Lung microvascular endothelial cell (primary cell): ENCODE measurements around the gene PLIN3. TPM values are rescaled to one million over a fixed set of nuclear protein-coding genes. Genes with fewer than 3 reads are reported as not detected.
"Not testable (repeated sequence)": the region's sequence is repeated elsewhere in the genome, so short reads cannot be mapped to it uniquely, and the experiment has no call there.

Experiments
- DNase-seq, 2 donors: peaks; one replicate each; pipeline versions ENCODE4 v3.0.0 to v3.0.0-alpha.2; 2010; ENCODE audit warnings: low read depth in 2 of 2
- total RNA-seq: library from RNA; depleted of rRNA; stranded (reverse); fragments of >200 nt; gene quantifications from 2 replicates; pipeline ENCODE4 v1.2.1, GENCODE V29; 2014

PLIN3 gene
- total RNA-seq, 1 donor from 2014 or later = 44.0 TPM

DNA sequence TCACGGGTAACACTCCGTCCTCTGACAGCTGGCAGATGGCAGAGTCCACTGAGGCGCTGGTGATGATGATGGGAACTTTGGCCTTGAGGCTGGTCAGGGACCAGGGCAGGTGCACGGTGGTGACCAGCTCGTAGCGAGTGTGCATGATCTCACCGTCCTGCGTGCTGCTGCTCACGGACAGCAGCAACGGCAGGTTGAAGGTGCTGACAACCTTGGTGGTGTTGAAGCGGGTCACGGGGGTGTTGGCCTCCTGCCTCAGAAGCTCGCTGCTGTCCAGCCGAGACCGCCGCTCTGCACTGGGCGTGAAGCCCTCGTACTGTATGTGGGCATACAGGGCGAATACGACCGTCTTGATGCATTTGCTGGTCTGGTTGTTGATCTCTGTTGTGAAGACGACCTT is 23.6 kb upstream of the PLIN3 start:
- DNase-seq = no peak

DNA sequence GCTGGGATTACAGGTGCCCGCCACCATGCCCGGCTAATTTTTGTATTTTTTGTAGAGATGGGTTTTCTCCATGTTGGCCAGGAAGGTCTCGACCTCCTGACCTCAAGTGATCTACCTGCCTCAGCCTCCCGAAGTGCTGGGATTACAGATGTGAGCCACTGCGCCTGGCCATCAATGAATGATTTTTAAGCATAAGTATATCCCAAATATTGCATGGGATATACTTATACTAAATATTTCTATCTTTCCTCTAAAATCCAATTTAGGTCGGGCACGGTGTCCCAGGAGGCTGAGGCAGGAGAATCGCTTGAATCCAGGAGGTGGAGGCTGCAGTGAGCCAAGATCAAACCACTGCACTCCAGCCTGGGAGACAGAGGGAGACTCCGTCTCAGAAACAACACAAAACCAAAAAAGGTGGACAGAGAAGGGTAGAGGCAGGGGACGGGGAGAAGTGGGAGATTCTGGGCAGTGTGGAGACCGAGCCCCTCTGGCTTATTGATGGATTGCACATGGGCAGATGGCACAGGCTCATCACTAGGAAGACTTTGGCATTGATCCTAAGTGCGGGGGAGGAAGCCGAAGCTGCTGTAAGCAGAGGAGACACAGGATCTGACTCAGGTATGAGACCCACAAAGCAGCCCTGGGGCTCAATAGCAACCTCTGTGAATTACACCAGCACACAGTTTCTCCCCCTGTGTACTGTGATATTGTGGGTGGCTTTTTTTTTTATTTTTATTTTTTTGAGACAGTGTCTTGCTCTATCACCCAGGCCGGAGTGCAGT is 21.8 kb upstream of the PLIN3 start:
- peak in 1 of 2 donors; percentile 35 for DNase-seq

DNA sequence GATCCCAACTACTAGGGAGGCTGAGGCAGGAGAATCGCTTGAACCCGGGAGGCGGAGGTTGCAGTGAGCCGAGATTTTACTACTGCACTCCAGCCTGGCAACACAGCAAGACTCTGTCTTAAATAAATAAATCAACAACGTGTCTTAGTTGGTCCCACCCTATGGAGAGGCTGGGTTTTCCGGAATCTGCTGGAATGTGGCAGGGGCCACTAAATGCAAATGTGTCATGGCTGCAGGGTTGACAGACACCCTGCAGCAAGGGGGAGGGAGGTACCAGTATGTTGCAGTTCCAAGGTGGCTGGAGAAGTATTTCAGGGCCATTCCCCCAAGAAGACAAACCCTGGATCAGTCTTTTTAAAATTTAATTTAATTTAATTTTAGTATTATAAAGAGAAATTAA is 20.3 kb upstream of the PLIN3 start:
- DNase-seq = not testable (repeated sequence)

DNA sequence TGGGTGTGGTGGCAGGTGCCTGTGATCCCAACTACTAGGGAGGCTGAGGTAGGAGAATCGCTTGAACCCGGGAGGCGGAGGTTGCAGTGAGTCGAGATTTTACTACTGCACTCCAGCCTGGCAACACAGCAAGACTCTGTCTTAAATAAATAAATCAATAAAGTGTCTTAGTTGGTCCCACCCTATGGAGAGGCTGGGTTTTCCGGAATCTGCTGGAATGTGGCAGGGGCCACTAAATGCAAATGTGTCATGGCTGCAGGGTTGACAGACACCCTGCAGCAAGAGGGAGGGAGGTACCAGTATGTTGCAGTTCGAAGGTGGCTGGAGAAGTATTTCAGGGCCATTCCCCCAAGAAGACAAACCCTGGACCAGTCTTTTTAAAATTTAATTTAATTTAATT is 17.5 kb upstream of the PLIN3 start:
- not testable (repeated sequence) for DNase-seq

DNA sequence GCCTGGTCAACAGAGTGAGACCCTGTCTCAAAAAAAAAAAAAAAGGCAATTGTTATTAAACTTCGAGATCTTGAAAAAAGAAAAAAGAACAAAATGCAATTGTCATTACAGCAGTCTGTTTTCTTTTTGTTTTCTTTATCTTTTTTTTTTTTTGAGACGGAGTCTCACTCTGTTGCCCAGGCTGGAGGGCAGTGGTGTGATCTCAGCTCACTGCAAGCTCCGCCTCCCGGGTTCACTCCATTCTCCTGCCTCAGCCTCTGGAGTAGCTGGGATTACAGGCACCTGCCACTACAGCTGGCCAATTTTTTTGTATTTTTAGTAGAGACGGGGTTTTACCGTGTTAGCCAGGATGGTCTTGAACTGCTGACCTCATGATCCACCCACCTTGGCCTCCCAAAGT is 15.4 kb upstream of the PLIN3 start:
- not testable (repeated sequence) for DNase-seq

DNA sequence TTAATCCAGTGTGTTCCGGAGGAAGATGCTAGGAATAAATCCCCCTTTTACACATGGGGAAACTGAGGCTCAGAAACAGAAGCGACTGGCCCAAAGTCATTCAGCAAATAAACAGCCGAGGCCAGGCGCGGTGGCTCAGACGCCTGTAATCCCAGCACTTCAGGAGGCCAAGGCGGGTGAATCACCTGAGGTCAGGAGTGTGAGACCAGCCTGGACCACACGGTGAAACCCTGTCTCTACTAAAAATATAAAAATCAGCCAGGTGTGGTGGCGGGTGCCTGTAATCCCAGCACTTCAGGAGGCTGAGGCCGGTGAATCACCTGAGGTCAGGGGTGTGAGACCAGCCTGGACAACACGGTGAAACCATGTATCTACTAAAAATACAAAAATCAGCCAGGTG is 11.6 kb upstream of the PLIN3 start:
- DNase-seq = no peak

DNA sequence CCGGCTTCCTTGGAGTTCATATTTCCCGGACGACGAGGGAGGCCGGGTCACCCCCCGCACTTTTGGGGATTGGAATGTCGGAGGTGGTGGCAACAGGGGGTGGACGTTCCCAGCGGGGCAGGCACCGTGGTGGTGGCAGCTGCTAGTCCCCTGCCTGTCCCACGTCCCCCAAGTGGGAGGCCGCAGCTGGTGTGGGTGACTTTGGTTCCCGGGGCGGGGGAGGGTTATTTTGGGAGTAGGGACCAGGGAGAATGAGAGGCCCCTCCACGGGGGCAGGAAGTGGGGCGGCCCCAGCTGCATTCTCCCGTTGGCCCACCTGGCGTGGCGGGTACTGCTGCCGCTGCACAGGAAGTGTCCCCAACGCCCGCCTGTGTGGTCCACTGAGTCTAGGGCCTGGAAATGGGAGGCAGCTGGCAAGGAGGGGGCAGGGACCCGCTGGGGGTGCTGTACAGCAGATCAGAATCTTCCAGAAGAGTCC is 11.1 kb upstream of the PLIN3 start:
- no peak for DNase-seq

DNA sequence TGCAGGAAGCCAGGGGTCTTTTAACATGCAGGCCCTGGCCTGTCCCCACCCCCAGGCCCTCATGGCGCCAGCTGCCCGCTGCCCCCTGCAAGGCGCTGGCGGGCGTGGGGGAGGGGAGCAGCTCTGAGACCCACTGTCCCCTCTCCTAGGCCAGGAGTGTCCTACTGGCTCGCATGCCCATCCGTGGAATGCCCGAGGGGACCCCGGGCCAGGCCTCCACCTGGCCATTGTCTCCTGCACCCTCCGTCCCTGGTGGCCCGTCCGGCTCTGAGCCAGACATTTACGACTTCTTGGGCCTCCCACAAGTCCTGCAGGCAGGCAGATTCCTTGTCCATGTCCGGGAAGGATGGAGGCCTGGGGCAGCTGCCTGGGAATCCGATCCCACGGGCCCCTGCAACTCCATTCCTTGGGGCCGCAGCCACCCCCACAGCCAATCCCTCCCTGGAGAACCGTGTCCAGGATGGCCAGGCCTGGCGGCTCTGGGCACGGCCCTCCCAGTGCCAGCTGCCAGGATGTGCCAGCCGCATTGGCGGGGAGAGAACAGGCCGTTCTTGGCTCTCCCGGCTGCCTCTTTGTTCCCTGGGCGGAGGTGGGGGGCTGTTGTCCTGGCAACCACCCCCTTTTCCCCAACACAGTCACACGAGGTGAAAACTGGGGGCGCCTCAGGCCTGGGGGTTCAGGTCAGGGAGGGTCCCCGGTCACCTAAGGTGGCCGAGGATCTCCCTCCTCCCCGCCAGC is 10.5 kb upstream of the PLIN3 start:
- no peak for DNase-seq

DNA sequence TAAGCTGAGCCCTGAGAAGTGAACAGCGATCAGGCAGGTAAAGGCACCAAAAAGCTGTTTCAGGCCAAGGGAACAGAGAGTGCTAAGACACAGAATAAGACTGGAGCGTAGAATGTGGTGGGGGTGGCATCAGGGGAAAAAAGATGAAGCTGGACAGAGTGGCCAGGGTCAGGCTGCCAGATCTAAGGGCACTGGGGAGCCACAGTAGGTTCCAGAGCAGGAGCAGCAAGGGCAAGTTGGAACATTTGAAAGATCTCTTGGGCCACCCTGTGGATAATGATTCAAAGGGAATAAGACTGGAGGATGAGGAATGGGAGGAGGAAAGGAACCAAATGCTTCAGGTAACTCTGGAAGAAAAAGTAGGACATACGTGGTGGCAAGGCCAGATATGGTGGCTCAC is 6.5 kb upstream of the PLIN3 start:
- no peak for DNase-seq

DNA sequence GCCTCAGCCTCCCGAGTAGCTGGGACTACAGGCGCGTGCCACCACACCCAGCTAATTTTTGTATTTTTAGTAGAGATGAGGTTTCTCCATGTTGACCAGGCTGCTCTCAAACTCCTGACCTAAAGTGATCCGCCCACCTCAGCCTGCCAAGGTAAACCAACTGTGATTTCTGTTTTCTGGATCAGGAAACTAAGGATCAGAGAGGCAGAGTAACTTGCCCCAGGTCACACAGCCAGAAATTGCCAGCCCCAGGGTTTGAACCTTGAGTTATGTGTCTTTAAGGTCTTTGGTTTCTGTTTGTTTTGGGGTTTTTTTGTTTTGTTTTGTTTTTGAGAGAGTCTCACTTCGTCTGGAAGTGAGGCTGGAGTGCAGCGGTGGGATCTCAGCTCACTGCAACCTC is 4.2 kb upstream of the PLIN3 start:
- no peak for DNase-seq

DNA sequence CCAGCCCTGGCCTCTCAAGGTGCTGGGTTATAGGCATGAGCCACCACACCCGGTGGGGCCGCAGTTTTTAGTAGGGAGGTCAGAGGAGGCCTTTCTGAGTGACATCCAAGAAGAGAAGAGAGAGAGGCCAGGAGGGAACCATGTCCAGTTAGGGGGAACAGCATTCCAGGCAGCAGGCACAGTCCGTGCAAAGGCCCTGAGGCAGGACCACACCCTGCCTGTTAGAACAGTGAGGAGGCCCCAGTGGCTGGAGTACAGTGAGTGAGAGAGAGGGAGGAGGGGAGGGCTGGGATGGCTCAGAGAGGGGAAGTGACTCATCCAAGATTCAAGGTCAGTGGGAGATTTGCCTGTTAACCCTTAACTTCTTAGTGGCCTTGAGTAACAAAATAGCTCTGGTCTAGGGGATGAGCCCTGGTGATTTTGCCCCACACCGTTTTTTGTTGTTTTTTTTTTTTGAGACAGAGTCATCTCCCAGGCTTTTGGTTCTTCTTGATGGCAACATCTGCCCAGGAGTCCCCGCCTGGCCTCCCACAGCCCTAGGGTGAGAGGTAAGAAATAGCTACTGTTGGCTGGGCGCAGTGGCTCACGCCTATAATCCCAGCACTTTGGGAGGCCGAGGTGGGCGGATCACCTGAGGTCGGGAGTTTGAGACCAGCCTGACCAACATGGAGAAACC is 2.7 kb upstream of the PLIN3 start:
- DNase-seq = peak; percentile 56 to 82

DNA sequence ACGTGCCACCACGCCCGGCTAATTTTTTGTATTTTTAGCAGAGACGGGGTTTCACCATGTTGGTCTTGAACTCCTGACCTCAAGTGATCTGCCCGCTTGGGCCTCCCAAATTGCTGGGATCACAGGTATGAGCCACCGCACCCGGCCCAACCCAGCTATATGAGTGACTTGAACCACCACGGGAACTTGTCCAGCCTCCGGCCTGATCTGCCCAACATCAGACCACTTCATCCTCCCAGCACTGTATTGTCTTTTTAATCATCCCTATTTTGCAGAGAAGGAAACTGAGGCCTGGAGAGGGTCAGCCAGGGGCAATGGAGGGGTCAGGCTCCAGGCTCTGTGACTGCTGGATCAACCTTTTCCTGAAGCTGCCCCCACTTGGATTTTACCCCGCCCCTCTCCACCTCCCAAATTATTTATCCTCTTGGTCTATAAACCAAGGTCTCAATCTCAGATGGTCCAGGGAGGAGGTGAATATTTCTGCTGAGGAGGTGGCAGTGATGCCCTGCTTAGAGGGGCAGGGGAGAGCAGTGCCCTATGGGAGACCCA is 893 bp upstream of the PLIN3 start:
- DNase-seq = no peak

DNA sequence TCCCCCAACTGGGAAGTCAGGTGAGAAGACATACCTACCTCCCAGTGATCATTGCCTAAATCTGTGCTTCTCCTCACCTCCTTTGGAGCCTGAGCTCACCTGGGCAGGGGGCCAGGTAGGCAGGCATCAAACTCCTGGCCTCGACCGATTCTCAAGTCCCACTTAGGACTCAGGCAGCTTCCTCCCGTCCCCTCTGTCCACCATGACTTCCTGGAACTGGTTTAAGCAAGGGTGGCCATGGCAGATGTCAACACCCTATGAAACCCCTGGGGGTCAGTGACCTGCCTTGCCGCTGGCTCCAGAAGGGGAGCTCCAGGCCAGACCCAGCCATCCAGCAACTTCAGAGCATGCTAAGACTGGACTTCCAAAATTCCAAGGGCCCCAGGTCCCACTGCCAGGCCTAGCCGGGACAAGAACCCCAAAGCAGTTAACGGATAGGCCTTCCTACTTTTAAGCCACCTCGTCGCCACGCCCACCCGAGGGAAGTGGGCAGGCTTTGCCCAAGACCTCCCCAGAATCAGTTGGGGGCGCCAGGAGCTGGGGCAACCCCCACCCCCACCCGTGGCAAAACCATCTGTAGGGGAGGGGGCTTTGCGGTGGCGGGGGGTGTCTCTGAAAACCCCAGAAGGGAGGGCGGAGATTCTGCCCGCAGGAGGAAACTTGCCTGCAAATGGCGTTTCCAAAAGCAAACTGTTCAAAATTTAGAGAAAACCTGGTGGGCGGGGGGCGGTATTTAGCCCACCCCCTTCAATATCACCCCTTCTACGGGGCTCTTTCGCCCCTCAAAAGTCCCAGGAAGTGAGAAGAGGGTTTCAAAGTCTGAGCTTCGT is 657 bp downstream of the PLIN3 start:
- peak; percentile 48 to 55 for DNase-seq

DNA sequence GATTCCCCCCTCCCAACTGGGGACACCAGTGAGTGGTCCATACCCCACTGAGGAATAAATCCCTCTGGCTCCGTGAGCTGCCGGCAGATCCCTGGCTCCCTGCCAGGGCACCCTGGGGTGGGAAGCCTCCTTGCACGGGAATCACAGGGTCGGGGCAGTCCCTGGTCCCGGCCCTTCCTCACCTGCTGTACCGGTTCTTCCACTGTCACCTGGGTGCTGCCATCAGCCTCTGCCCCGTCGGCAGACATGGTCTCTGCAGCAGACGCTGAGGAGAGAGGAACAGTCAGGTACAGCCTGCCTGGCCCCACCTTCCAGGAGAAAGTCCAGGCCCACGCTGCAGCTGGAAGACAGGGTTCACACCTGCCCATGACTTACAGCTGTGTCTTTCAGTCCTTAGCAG is 6.3 kb downstream of the PLIN3 start:
- no peak for DNase-seq

DNA sequence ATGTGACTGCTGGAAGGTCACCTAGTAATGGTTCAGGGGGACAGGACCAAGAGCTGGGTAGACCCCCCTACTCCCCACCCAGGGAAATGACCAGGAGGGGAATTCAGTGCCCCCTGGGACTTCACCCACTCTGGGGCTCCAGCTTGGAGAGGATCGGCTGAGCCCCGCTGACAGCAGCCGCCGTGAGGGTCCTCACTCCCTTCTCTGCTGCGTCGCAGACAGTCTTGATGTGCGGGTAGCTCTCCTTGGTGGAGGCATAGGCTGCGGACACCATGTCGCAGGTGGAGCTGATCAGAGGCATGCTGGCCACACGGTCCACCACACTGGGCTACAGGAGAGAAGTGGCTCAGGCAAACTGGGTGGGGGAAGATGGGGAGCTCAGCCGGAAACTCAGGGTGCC is 7.8 kb downstream of the PLIN3 start:
- no peak for DNase-seq

DNA sequence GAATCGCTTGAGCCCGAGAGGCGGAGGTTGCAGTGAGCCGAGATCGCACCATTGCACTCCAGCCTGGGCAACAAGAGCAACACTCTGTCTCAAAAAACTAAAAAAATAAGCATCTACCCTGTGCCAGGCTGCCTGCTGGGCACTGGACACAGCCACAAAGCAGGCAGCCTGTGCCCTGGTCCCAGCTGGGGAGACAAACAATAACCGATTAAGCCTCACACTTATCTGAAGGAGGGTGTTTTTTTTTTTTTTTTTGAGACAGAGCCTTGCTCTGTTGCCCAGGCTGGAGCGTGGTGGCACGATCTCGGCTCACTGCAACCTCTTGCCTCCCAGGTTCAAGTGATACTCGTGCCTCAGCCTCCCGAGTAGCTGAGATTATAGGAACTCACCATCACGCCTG is 11.0 kb downstream of the PLIN3 start:
- DNase-seq = not testable (repeated sequence)

DNA sequence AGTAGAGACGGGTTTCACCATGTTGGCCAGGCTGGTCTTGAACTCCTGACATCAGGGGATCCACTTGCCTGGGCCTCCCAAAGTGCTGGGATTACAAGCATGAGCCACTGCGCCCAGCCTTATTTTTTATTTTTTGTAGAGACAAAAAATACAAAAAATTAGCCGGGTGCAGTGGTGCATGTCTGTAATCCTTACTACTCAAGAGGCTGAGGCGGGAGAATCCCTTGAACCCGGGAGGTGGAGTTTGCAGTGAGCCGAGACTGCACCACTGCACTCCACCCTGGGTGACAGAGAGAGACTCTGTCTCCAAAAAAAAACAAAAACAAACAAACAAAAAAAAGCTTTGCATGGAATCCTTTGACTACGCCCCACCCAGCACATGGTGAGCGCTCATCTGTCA is 14.0 kb downstream of the PLIN3 start:
- DNase-seq = not testable (repeated sequence)

DNA sequence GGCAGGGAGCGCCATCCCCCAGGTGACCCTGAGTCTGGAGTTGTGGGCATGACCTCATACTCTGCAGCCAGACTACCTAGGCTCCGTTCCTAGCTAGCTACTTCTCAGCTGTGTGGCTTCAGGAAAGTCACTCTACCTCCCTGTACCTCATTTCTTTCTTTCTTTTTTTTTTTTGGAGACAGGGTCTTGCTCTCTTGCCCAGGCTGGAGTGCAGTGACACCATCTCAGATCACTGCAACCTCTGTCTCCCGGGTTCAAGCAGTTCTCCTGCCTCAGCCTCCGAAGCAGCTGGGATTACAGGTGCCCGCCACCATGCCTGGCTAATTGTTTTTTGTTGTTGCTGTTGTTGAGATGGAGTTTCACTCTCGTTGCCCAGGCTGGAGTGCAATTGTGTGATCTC is 15.0 kb downstream of the PLIN3 start:
- DNase-seq = no peak

DNA sequence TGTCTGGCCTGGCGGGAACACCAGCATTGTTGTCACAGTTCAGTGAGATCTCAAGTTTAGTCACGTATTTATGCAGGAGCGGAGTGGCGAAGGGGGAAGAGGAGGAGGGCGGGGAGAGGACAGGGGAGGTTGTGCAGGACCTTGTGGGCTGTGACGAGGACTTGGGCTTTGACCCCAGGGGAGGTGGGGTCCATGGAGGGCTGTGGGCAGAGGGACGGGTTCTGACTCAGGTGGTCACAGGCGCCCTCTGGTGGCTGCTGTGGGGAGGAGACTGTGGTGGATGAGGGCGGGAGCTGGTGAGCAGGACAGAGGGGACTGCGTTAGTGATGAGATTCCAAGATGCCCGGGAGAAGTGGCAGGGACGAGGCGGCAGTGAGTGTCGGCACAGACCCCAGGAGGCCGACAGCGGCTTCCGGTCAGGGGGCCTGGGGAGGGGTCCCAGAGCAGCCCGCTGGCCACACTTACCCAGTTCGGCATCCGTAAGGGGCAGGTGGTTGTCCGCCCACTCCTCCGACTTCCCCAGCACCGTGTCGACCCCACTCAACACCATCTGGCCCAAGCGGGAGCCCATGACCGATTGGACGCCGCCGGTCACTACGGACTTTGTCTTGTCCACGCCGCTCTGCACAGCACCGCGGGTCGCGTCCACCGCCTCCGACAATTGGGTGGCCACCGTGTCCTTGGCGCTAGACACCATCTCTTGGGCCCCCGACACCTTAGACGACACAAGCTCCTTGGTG is 15.7 kb downstream of the PLIN3 start:
- DNase-seq = peak; percentile 37 to 74

DNA sequence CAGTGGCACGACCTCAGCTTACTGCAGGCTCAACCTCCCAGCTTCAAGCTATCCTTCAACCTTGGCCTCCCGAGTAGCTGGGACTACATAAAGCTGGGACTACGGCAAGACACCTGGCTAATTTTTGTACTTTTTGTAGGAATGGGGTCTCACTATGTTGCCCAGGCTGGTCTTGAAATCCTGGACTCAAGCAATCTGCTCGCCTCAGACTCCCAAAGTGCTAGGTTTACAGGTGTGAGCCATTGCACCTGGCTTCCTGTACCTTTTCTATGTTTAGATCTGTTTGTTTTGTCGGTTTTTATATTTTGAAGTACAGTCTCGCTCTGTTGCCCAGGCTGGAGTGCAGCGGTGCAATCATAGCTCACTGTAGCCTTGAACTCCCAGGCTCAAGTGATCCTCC is 18.4 kb downstream of the PLIN3 start:
- no peak for DNase-seq
